SKM-1 (cell line): Measurements from ENCODE around the gene PRPH.
"Not testable (repeated sequence)": the region's sequence is repeated elsewhere in the genome, so short reads cannot be mapped to it uniquely, and the experiment has no call there.

Experiments
- DNase-seq: peaks from one replicate; lab custom pipeline; 2025; ENCODE audit not compliant: unreplicated experiment; lab: John Stamatoyannopoulos, UW

The PRPH gene

DNA sequence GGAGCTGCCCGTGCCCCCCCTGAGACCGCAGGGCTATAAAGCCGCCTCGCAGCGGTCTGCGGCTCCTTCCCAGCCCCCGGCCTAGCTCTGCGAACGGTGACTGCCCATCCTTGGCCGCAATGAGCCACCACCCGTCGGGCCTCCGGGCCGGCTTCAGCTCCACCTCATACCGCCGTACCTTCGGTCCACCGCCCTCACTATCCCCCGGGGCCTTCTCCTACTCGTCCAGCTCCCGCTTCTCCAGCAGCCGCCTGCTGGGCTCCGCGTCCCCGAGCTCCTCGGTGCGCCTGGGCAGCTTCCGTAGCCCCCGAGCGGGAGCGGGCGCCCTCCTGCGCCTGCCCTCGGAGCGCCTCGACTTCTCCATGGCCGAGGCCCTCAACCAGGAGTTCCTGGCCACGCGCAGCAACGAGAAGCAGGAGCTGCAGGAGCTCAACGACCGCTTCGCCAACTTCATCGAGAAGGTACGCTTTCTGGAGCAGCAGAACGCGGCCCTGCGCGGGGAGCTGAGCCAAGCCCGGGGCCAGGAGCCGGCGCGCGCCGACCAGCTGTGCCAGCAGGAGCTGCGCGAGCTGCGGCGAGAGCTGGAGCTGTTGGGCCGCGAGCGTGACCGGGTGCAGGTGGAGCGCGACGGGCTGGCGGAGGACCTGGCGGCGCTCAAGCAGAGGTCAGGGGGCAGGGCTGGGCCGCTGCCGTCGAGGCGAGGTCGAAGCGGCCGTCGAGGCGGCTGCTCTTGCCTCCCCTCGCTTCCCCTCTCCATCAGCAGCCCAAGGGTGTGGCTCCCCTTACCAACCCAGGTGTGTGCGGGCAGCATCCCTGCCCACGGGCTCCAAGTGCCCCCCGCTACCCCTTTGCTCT is at the start of gene PRPH:
Gene PRPH (plus strand): TSS at position 66 of the 855 bp plus-strand sequence. CDS start 54 bp downstream, at position 120.
- no peak for DNase-seq

DNA sequence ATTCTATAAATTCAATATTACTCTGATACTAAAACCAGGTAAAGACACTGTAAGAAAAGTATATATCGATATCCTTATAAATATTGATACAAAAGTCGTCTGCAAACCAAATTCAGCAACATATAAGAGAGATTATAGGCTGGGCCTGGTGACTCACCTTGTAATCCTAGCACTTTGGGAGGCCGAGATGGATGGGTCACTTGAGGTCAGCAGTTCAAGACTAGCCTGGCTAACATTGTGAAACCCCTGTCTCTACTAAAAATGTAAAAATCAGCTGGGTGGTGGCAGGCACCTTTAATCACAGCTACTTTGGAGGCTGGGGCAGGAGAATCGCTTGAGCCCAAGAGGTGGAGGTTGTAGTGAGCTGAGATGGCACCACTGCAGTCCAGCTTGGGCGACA is 43.6 kb upstream of the PRPH start:
- no peak for DNase-seq

DNA sequence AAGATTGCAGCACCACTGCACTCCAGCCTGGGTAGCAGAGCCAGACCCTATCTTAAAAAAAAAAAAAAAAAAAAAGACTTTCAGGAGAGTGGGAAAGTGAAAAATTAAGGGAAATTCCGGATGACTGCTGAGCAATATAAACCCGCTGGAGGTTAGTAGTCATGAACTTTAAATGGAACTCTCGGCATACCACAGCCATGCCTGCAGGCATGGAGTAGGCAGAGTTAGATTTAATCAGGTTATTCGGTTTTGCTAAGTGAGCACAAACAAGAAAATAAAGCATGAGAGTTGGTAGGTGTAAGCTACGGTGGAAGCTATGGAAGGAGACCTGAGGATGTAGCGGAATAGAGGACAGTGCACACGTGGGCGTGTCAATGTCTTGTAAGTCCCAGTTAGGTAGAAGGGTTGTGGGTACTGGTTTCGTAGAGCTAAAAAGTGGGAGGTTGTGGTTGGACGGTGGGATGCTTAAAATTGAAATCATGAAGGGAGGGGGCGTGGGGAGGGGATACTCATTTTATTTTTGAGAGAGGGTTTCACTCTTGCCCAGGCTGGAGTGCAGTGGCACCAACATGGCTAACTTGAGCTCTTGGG is 41.8 kb upstream of the PRPH start:
- DNase-seq: no peak

DNA sequence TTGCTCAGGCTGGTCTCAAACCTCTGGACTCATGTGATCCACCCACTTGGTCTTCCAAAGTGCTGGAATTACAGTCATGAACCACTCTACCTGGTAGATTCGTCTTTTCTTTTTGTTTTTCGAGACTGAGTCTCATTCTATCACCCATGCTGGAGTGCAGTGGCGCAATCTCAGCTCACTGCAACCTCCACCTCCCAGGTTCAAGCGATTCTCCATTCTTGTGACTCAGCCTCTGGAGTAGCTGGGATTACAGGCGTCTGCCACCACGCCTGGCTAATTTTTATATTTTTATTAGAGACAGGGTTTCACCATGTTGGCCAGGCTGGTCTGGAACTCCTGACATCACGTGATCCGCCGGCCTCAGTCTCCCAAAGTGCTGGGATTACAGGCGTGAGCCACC is 39.5 kb upstream of the PRPH start:
- not testable (repeated sequence) for DNase-seq

DNA sequence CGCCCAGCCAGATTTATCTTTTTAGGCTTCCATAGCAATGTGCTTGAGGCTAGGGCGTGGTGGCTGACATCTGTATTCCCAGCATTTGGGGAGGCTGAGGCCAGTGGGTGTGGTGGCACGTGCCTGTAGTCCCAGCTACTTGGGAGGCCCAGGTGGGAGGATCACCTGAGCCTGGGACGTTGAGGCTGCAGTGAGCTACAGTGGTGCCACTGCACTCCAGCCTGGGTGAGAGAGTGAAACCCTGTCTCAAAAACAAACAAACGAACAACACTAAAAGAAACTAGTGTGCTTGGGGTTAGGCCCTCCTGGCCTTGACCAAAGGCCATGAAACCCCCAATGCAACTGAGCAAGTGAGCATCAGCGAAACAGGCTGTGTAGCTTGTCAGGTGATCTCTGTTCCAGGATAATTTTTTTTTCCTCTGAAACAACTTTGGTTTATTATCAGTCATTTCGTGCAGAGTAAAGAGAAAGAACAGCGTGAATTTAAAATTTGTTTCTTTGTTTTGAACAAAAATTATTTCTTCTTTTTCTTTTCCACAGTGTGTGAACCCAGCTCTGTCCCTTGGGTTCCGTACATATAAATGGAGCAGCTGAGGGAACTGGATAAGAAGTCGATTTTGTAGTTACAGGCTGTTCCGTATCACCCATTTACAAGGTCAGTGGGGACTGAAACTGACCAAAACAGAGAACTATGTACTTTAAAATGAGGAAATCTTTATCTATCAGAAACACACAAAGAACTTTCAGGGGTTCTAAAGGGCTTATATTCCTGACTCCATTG is 38.9 kb upstream of the PRPH start:
- no peak for DNase-seq

DNA sequence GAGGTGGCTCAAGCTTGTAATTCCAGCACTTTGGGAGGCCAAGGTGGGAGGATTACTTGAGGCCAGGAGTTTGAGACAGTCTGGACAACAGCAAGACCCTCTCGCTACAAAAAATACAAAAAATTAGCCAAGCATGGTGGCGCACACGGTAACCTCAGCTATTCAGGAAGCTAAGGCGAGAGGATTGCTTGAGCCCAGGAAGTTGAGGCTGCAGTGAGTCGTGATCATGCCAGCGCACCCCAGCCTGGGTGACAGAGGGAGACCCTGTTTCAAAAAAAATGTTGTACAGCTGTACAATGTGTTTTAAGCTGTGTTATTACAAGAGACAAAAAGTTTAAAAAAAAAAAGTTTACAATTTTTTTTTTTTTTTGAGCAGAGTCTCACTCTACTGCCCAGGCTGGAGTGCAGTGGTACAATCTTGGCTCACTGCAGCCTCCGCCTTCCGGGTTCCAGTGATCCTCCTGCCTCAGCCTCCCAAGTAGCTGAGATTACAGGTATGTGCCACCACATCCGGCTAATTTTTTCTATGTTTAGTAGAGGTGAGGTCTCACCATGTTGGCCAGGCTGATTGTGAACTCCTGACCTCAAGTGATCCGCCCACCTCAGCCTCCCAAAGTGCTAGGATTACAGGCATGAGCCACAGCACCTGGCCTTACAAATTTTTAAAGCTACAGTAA is 37.3 kb upstream of the PRPH start:
- DNase-seq: not testable (repeated sequence)

DNA sequence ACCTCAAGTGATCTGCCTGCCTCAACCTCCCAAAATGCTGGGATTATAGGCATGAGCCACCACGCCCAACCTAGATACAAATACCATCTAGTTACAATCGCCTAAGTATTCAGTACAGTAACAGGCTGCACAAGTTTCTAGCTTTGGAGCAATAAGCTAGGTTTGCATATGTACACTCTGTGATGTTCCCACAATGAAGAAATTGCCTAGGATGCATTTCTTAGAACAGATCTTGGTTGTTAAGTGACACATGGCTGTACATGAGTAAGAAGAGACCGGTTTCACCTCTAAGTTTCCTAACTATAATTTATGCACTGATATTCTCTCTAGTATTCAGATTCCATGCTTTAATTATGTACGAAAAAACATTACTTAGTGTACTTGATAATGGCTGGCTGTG is 35.5 kb upstream of the PRPH start:
- DNase-seq: no peak

DNA sequence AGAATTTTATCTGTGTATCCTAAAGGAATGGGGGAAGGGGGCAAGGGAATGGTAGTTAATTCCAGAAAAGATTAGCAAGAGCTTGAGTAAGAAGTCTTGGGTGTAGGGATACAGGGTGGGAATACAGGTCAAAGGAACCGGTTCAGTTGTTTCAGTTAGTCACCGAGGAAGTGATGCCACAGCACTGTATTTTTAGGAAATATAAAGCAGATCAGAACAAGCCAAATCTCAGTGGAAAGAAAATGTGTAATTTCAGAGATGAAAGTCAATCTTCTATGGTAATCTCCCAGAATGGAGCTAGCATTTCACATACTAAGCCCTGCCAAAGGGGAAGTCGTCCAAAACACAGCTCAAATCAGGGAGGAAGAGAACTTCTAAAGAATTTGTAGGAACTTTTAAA is 34.8 kb upstream of the PRPH start:
- no peak for DNase-seq

DNA sequence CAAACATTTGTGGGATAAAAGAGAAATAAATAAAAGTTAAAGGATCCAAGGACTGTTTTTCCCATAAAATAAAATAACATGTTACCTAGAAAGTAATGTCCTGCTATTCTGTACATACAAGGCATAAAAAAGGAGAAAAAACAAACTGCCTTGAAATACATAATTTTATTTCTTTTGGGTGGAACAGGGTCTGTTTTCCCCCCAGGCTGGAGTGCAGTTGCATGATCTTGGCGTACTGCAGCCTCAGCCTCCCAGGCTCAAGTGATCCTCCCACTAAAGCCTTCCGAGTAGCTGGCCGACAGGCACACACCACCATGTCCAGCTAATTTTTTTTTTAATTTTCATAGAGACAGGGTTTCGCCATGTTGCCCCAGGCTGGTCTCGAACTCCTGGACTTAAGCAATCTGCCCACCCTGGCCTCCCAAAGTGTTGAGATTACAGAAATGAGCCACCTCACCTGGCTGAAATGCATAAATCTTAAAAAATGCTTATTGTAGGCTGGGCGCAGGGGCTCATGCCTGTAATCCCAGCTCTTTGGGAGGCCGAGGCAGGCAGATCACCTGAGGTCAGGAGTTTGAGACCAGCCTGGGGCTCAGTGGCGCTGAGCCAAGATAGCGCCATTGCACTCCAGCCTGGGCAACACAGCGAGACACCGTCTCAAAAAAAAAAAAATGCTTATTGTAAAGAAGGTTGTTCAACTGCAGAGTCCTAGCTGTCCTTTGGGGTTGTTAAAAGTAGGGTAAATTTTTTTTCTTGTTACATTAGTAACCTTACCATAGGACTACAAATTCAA is 34.2 kb upstream of the PRPH start:
- DNase-seq: no peak

DNA sequence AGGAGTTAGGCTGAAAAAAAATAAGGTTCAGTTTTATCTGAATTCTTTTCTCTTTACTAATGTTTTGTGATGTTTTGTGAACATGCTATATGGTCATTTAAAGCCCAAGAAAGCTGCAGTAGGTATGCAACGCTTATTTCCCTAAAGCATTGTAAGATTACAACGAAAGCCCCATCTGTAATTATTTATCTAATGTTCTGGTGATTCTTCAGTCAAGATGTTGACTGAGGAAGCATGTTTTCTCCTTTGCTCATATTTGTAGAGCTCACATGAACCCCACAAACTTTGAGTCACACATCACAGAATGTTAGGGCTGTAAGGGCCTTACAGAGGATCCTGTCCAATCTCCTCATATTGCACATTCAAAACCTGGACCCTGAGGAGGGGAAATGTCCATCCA is 33.2 kb upstream of the PRPH start:
- no peak for DNase-seq

DNA sequence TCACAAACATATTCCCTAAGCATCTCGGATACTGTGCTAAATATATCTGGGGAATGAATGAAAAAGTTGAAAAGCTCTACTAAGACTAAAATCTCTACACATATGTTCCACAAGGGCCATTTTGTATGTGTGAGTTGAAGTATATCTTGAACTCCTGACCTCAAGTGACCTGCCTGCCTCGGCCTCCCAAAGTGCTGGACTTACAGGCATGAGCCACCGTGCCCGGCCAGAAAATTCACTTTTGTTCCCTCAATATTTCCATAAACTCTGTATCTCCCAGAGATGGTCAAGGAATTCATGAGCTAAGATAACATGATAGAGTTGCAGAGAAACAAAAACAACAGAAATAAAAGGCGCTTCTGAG is 31.6 kb upstream of the PRPH start:
- no peak for DNase-seq

DNA sequence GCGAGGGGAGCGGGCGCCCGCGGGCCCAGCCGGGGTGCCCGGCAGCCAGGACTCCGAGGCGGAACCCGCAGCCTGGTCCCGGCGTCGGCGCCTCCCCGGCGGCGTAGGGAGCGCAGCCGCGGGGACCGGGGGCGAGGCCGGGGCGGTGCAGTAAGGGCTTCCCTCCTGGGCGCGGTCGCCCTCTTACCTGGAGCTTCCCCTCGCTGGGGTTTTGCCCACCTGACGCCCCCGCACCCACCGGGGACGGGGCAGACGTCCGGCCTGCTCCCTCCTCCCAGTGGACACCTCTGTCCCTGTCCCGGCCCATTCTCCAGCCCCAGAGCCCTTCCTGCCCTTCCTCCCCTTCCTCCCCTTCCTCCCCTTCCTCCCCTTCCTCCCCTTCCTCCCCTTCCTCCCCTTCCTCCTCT is 30.5 kb upstream of the PRPH start:
- no peak for DNase-seq

DNA sequence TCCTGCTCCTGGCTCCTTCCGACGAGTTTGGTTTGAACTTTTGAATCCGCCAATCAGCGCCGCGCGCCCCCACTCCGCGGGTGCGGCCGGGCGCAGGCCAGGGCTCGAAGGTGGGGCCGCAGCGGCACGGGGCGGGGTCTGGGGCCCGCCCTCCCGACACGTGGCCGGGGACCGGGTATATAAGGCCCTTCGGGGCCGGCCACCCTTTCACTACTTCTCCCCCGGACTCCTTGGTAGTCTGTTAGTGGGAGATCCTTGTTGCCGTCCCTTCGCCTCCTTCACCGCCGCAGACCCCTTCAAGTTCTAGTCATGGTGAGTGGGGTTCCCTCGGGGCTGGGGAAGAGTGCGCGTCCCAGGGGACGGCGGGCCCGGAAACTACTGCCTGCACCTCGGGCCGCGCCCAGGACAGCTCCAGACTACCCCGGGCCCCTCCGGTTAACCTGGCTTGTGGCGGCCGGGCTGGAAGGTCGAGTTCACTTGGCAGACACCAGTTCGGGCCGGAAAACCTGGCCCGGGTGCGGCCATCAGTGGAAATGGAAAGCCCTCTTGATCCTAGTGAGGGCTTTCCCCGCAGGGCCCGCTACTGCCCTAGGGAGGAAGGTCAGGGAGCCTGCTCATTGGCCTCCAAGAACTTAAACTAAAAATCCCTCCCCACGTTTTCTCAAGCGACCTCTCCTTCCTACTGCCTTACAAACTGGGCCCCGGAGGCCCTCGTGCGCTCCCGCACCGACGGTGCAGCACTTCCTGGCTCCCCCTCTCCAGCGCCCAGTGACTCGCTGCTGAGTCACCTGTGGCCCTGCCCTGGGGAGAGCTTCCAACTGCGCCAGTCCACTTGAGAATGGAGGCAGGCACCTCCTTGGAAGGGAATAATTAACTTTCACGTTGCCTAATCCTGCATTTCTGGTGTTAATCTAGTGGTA is 29.8 kb upstream of the PRPH start, which contains the start of gene TUBA1C:
Gene TUBA1C (plus strand): TSS at position 210 of the 920 bp plus-strand sequence. CDS start 100 bp downstream, at position 310.
- DNase-seq: peak; percentile 56

DNA sequence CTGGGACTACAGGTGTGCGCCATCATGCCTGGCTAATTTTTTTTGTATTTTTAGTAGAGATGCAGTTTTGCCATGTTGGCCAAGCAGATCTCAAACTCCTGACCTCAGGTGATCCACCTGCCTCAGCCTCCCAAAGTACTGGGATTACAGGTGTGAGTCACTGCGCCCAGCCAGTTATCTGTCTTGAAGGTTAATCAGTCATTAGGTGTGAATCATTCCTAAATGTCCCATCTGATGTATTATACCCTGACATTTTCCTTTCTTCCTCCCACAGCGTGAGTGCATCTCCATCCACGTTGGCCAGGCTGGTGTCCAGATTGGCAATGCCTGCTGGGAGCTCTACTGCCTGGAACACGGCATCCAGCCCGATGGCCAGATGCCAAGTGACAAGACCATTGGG is 25.8 kb upstream of the PRPH start:
- DNase-seq: not testable (repeated sequence)

DNA sequence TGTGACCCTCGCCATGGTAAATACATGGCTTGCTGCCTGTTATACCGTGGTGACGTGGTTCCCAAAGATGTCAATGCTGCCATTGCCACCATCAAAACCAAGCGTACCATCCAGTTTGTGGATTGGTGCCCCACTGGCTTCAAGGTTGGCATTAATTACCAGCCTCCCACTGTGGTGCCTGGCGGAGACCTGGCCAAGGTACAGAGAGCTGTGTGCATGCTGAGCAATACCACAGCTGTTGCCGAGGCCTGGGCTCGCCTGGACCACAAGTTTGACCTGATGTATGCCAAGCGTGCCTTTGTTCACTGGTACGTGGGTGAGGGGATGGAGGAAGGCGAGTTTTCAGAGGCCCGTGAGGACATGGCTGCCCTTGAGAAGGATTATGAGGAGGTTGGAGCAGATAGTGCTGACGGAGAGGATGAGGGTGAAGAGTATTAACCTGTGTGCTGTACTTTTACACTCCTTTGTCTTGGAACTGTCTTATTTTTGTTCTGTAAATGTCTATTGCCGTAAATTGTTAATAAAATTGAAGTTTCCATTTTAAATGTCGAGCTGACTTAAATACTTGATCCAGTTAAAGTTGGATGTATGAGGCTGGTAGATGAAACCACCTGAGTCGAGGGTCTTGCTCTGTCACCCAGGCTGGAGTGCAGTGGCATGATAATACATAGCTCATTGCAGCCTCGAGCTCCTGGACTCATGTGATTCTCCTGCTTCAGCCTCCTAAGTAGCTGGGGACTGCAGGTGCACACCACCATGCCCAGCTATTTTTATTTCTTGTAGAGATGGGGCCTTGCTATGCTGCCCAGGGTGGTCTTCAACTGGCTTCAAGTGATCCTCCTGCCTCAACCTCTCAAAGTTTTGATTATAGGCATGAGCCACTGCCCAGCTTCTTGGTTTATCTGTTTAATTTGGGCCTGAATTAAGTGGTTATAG is 21.9 kb upstream of the PRPH start:
- DNase-seq: no peak

DNA sequence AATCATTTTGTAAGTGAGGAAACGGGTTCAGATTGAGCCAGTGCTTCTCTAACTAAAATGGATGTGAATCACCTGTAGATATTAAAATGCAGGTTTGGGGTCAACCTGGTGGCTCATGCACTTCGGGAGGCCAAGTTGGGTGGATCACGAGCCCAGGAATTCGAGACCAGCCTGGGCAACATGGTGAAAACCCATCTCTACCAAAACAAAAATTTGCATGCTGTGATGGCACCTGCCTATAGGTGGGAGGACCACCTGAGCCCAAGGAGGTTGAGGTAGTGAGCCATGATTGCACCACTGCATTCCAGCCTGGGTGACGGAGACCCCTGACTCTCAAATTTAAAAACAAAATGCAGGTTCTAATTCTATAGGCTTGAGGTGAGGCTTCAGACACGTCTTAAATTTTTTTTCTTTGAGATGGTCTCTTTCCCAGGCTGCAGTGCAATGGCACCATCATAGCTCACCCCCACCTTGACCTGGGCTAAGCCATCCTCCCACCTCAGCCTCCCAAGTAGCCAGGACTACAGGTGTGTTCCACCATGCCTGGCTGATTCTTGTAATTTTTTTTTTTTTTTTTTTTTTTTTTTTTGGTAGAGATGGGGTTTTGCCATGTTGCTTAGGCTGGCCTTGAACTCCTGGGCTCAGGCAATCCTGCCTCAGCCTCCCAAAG is 21.1 kb upstream of the PRPH start:
- no peak for DNase-seq

DNA sequence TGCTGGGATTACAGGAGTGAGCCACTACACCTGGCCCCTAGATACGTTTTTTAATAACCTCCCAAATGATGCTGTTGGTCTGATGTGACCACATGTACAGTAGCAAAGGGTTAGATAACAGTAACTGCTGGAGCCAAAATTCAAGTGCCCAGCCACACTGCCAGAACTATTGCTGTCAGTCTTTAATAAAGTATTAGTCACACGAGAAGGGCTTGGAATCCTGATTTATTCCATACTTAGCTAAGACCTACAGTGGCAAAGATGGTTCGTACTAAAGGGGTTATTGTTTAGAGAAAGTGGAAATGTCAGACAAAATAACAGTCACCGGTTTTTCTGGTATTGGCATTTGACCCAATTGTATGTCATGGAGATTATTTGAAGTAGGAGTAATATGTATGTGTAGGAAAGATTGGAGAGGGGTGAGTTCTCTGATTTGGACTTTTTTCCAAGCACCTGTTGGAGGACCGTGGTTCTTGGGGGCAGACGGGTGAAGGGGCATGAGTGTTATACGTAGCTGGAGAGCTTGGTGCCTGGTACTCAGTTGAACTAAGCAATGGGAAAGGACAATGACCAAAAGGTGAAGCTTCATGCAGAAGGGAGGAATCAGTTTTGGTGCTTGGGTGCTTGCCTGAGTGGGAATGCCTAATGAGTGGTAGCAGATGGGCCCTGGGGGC is 20.4 kb upstream of the PRPH start:
- DNase-seq: no peak
